ENCODE results near the gene ZNF280D.
A peak's percentile ranks its signal among the peaks of the same experiment; 100 is the strongest.

Gene ZNF280D

DNA sequence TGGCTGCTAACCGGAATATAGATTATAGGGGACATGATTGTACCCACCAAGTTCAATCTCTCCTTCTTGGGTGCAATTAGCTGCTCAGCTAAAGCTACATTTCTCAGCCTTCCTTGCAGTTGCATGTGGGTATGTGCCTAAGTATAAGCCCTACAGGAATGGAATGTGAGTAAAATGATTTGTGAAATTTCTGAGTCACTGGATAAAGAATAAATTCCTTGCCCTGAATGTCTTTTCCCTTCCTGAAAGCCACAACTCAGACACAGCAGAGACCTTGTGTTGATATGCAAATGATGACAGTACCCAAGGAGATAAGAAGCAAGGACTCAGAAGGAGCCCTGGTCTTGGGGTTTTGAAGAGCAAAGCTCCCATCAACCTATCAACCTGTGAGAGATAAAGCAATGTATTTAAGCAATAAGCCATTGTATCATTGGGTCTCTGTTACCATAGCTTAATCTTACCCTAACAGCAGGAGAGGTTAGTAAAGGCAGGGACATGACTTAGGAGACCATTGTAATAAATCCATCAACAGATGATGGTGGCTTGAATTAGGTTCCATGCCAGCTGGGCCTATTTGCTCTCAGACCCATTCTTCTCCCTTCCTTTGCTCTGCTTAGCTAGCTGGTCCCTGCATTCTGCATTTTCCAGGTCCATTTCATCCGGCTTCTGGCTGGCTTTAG is 25.6 kb upstream of the ZNF280D start:
- Histone ChIP-seq H3K27ac (peak overlapping the region; percentile 78), H3K36me3 (no peaks in the 10 kb centered on the region), H3K27me3 (no peaks in the 10 kb centered on the region), H3K4me1 (ENCODE audit: control insufficient read depth in 1 of 2, insufficient read depth in 1 of 2, low read depth in 1 of 2, low read length in 1 of 2) (peaks cover 62 to 64% of the 10 kb centered on the region in 2 experiments), H3K9me3 (no peaks in the 10 kb centered on the region), H3K4me3 (ENCODE audit: low read depth in 1 of 2, low read length in 1 of 2) (peak overlapping the region; percentile 5 to 19)
- TF ChIP-seq CTCF (IDR thresholded peaks at IDR 0.05), result no peak

- H3K27ac ChIP-seq, result peak overlapping the region; percentile 78
- H3K9me3 ChIP-seq, result no peaks in the 10 kb centered on the region
- H3K27me3 ChIP-seq, result no peaks in the 10 kb centered on the region
- no peak for TF ChIP-seq CTCF (IDR thresholded peaks at IDR 0.05)
- H3K4me1 ChIP-seq (ENCODE audit: control insufficient read depth in 1 of 2, insufficient read depth in 1 of 2, low read depth in 1 of 2, low read length in 1 of 2), result peaks cover 51 to 53% of the 10 kb centered on the region in 2 experiments
- no peak overlapping the region for H3K4me3 ChIP-seq (ENCODE audit: low read depth in 1 of 2, low read length in 1 of 2)
- H3K36me3 ChIP-seq, result no peaks in the 10 kb centered on the region
Observed at GRCh38 chr15:56757875-56758274, 24.6 kb upstream of the ZNF280D start.

DNA sequence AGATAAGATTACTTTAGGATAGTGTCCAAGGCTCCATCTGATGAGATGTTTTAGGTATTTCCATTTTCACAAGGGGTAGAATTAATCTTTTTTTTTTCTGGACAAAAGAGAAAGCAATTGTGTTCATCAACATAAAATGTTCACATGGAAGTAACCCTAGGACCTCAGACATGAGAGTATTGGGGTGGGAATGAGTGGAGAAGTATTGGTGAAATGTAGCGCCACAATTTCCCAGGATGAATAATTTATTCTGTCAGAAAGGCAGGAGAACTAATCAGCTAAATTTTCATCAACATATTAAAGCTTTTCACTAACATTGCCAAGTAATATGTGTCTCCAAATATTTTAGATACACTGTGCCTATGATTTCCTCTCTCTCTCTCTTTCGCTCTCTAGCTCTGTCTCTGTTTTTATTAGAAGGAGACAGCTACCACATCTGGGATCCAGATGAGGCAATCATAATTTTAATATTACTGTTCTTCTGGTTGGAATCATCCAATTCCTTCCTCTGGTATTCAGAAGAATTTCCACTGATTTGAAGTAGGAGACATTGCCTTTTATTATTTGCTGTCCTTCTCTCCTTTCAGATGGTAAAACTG is 21.6 kb upstream of the ZNF280D start:
- no peak for TF ChIP-seq CTCF (IDR thresholded peaks at IDR 0.05)
- H3K27ac ChIP-seq, result no peak overlapping the region
- H3K4me3 ChIP-seq (ENCODE audit: low read depth in 1 of 2, low read length in 1 of 2), result no peak overlapping the region
- H3K36me3 ChIP-seq, result no peaks in the 10 kb centered on the region
- no peaks in the 10 kb centered on the region for H3K9me3 ChIP-seq
- H3K27me3 ChIP-seq, result no peaks in the 10 kb centered on the region
- peaks cover 23 to 26% of the 10 kb centered on the region in 2 experiments for H3K4me1 ChIP-seq (ENCODE audit: control insufficient read depth in 1 of 2, insufficient read depth in 1 of 2, low read depth in 1 of 2, low read length in 1 of 2)

DNA sequence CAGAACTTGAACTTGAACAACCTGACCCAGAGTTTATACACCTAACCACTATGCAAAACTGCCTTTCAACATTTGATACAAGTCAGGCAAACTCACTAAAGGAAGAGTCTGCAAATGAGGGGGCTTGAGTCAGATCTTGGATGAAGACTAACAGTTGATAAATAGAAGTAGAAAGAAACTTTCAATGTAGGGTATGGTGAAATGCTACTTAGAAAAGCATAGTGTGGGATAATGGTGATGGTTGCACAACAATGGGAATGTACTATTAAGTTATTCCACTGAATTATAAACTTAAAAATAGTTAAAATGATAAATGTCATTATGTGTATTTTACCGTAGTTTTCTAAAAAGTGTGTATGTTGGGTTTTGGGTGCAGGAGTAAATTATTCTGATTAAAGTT is 19.7 kb upstream of the ZNF280D start:
- Histone ChIP-seq H3K4me1 (ENCODE audit: control insufficient read depth in 1 of 2, insufficient read depth in 1 of 2, low read depth in 1 of 2, low read length in 1 of 2) (peaks cover 5 to 8% of the 10 kb centered on the region in 2 experiments), H3K27ac (no peak overlapping the region), H3K27me3 (no peaks in the 10 kb centered on the region), H3K4me3 (ENCODE audit: low read depth in 1 of 2, low read length in 1 of 2) (no peak overlapping the region), H3K9me3 (no peaks in the 10 kb centered on the region), H3K36me3 (no peaks in the 10 kb centered on the region)
- no peak for TF ChIP-seq CTCF (IDR thresholded peaks at IDR 0.05)

DNA sequence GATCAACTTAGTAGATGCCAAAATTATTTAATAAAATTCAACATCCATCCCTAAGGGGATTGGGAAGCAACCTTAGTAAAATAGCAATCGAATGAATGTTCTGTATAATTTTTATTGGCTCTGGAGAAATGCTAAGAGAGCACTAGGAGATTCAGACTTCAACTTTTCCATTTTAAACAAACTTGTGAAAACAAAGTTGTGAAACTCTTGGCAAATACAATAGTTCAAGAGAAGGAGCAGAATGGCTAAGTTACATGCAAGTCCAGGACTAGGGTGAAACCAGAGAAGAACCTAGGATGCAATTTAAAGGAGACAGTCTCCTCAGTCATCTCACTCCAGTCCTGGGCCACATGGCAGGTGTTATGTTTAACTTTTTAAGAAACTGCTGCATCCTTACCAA is 16.7 kb upstream of the ZNF280D start:
- H3K4me3 ChIP-seq (ENCODE audit: low read depth in 1 of 2, low read length in 1 of 2), result no peak overlapping the region
- H3K27me3 ChIP-seq, result no peaks in the 10 kb centered on the region
- TF ChIP-seq CTCF (IDR thresholded peaks at IDR 0.05), result no peak
- H3K36me3 ChIP-seq, result no peaks in the 10 kb centered on the region
- H3K4me1 ChIP-seq (ENCODE audit: control insufficient read depth in 1 of 2, insufficient read depth in 1 of 2, low read depth in 1 of 2, low read length in 1 of 2), result no peaks in the 10 kb centered on the region
- H3K9me3 ChIP-seq, result no peaks in the 10 kb centered on the region
- no peak overlapping the region for H3K27ac ChIP-seq
